ENCODE measurements around the gene HDGF. TPM values are rescaled to one million over a fixed set of nuclear protein-coding genes. Genes with fewer than 3 reads are reported as not detected.

Gene HDGF
- total and polyA plus RNA-seq, 2 experiments from 2014 or later: 106 to 251 TPM

- TF ChIP-seq ZNF462 (CRISPR knock-in tag; IDR thresholded peaks at IDR 0.05) (no peak), ZNF331 (CRISPR knock-in tag; IDR thresholded peaks at IDR 0.05; ENCODE audit: low read depth) (no peak), ZNF114 (CRISPR knock-in tag; IDR thresholded peaks at IDR 0.05) (no peak), EZH2 (IDR thresholded peaks at IDR 0.05; ENCODE audit: low read depth, unreplicated experiment) (no peak)
Observed at GRCh38 chr1:156789621-156790318, 38.3 kb upstream of the HDGF start (continued).

- Mint-ChIP-seq H3K27ac (no peak overlapping the region), H3K36me3 (ENCODE audit: low read depth) (peaks cover 71% of the 10 kb centered on the region), H3K4me1 (no peaks in the 10 kb centered on the region), H3K4me3 (no peak overlapping the region), H3K27me3 (ENCODE audit: insufficient read depth, low read depth, poor library complexity) (peaks cover 4% of the 10 kb centered on the region), H3K9me3 (no peaks in the 10 kb centered on the region)
- no peak overlapping the region for H3K27ac ChIP-seq (ENCODE audit: low read depth)
- H3K4me1 ChIP-seq (ENCODE audit: insufficient read depth): no peaks in the 10 kb centered on the region
- no peaks in the 10 kb centered on the region for H3K27me3 ChIP-seq (ENCODE audit: insufficient read depth)
- peaks cover 51% of the 10 kb centered on the region for H4K20me1 ChIP-seq (replicated peaks; ENCODE audit: insufficient read depth)
- no peak overlapping the region for H3K4me3 ChIP-seq
- TF ChIP-seq NANOG (IDR thresholded peaks at IDR 0.05; ENCODE audit: borderline replicate concordance): no peak
- TF ChIP-seq CREB1 (CRISPR knock-in tag; IDR thresholded peaks at IDR 0.05; ENCODE audit: low read depth): no peak
- ATAC-seq (no peak), DNase-seq (ENCODE audit: low spot score) (no peak)
- no peaks in the 10 kb centered on the region for H3K9me2 ChIP-seq (ENCODE audit: insufficient read depth)
- H3F3A ChIP-seq (replicated peaks; ENCODE audit: low read depth): peaks cover 13% of the 10 kb centered on the region; the same call in 1 of the 2 replicates
- H3K36me3 ChIP-seq (ENCODE audit: insufficient read depth): peaks cover 38% of the 10 kb centered on the region
- no peak overlapping the region for H2AFZ ChIP-seq
- peaks cover 24% of the 10 kb centered on the region for H3K79me2 ChIP-seq (replicated peaks; ENCODE audit: insufficient read depth)
- H3K4me2 ChIP-seq: no peak overlapping the region
Observed at GRCh38 chr1:156788136-156788535, 36.7 kb upstream of the HDGF start.

Data from GM23338 (cell line).